HEK293T (cell line): ENCODE measurements around the gene GNE.

ENCODE experiments used
- BHLHE40 ChIP-seq: fragments of 450-650 bp; IDR thresholded peaks from 2 replicates; pipeline ENCODE4 v1.6.1; 2016; ENCODE audit warnings: mild to moderate bottlenecking, moderate library complexity, borderline replicate concordance
- ELF4 ChIP-seq: fragments of 450-650 bp; IDR thresholded peaks from 2 replicates; pipeline ENCODE4 v1.6.1; 2017; ENCODE audit warnings: antibody characterized with exemption
- FOXK2 ChIP-seq: fragments of 450-650 bp; IDR thresholded peaks from 2 replicates; pipeline ENCODE4 v1.6.1; 2016; ENCODE audit warnings: mild to moderate bottlenecking
- FOXM1 ChIP-seq: fragments of 450-650 bp; IDR thresholded peaks from 2 replicates; pipeline ENCODE4 v1.6.1; 2017; ENCODE audit warnings: mild to moderate bottlenecking, borderline replicate concordance

DNA sequence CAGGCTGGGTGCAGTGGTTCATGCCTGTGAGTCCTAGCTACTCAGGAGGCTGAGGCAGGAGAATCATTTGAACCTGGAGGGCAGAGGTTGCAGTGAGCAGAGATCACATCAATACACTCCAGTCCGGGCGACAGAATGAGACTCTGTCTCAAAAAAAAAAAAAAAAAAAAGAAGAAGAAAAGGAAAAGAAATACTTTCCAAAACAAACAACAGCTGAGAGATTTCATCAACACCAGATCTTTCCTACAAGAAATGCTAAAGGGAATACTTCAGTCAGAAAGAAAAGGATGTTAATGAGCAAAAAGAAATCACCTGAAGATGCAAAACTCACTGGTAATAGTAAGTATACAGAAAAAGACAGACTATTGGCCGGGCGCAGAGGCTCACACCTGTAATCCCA is 80.7 kb downstream of the GNE start:
- TF ChIP-seq ELF4 (no peak), FOXK2 (no peak), FOXM1 (no peak), BHLHE40 (no peak)
